ENCODE measurements around the gene TOMM22. TPM values are rescaled to one million over a fixed set of nuclear protein-coding genes. Genes with fewer than 3 reads are reported as not detected.

TOMM22 gene
- total RNA-seq, 1 experiment from 2014 or later = 71.5 TPM

DNA sequence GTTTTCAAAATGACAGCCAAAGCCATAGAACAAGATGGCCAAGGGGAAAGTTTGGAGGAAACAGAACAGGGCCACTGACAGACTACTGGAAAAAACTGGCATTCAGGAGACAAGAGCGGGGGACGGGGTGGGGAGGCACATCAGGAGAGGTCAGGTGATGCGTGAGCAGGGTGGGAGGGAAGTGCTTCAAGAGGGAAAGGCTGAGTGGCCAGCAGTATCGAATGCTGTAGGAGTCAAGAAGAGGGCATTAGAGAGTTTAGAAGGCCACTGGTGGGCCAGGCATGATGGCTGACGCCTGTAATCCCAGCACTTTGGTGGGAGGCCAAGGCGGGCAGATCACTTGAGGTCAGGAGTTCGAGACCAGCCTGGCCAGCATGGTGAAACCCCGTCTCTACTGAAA lies 32.2 kb downstream of the TOMM22 start:
- Mint-ChIP-seq H3K36me3 (ENCODE audit: insufficient read depth, unreplicated experiment) (peaks cover 20% of the 10 kb centered on the region), H3K9me3 (ENCODE audit: unreplicated experiment) (no peaks in the 10 kb centered on the region), H3K27ac (ENCODE audit: low read depth, unreplicated experiment) (no peak overlapping the region), H3K27me3 (ENCODE audit: insufficient read depth, unreplicated experiment) (no peaks in the 10 kb centered on the region), H3K4me1 (ENCODE audit: insufficient read depth, unreplicated experiment) (peaks cover 16% of the 10 kb centered on the region), H3K4me3 (ENCODE audit: unreplicated experiment) (no peak overlapping the region)
- ChIA-PET POLR2A (interaction anchor here (1.2 to 1.5 kb wide), 3 partner anchors 8 to 25 kb away, joined by 3 to 6 read pairs (median 6); partner anchors contain the start of gene GTPBP1), CTCF (no interaction called here)
- TF ChIP-seq CTCF (IDR thresholded peaks at IDR 0.05; ENCODE audit: unreplicated experiment) = no peak
- DNase-seq (ENCODE audit: unreplicated experiment) = no peak
- intact Hi-C loops (cut with micrococcal nuclease) = no loop called here
- no TSS peak for BruUV-seq (replicated peaks)

DNA sequence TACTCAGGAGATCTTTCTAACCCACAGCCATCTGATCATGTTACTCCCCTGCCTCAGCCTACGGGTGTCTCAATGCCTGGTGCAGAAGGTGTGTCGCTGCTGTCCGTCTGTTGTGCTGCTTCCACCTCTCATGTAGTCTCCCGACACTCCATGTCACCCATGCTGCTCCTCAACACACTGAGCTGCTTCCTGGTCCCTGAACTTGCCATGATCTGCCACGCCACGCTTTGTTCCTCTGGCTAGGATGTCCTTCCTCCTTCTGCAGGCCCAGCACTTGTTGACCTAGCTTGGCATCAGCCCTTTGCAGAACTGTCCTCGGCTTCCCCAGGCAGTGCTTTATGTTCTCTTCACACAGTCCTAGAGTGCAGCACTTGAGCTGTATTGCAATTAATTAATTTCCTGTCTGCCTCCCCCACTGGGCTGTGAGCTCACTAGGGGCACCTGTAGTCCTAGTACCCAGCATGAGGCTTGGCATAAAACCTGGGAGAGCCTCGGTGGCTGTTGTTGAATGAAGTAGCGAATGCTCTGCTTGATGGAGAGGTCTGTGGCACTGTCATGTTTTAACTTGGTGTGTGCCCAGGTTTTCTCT lies 33.5 kb downstream of the TOMM22 start:
- no peak overlapping the region for H3K27ac Mint-ChIP-seq (ENCODE audit: low read depth, unreplicated experiment)
- ChIA-PET POLR2A (interaction anchor here (0.5 to 1.5 kb wide), 5 partner anchors 9 to 335 kb away, joined by 3 to 6 read pairs (median 4); partner anchors contain the start of gene GTPBP1), CTCF (interaction anchor here (0.6 to 1.3 kb wide), 3 partner anchors 10 to 269 kb away, joined by 3 to 5 read pairs (median 4); partner anchors contain the start of gene TOMM22)
- intact Hi-C loops (cut with micrococcal nuclease) = no loop called here
- no peak overlapping the region for H3K4me3 Mint-ChIP-seq (ENCODE audit: unreplicated experiment)
- H3K36me3 Mint-ChIP-seq (ENCODE audit: insufficient read depth, unreplicated experiment) = peaks cover 20% of the 10 kb centered on the region
- no TSS peak for BruUV-seq (replicated peaks)
- DNase-seq (ENCODE audit: unreplicated experiment) = no peak
- no peaks in the 10 kb centered on the region for H3K9me3 Mint-ChIP-seq (ENCODE audit: unreplicated experiment)
- no peak for TF ChIP-seq CTCF (IDR thresholded peaks at IDR 0.05; ENCODE audit: unreplicated experiment)
- H3K4me1 Mint-ChIP-seq (ENCODE audit: insufficient read depth, unreplicated experiment) = peaks cover 16% of the 10 kb centered on the region
- H3K27me3 Mint-ChIP-seq (ENCODE audit: insufficient read depth, unreplicated experiment) = no peaks in the 10 kb centered on the region

- Mint-ChIP-seq H3K4me3 (ENCODE audit: unreplicated experiment) (no peak overlapping the region), H3K9me3 (ENCODE audit: unreplicated experiment) (no peaks in the 10 kb centered on the region), H3K27ac (ENCODE audit: low read depth, unreplicated experiment) (no peak overlapping the region), H3K36me3 (ENCODE audit: insufficient read depth, unreplicated experiment) (peaks cover 17% of the 10 kb centered on the region), H3K27me3 (ENCODE audit: insufficient read depth, unreplicated experiment) (no peaks in the 10 kb centered on the region), H3K4me1 (ENCODE audit: insufficient read depth, unreplicated experiment) (peaks cover 16% of the 10 kb centered on the region)
- intact Hi-C loops (cut with micrococcal nuclease) = no loop called here
- no TSS peak for BruUV-seq (replicated peaks)
- CTCF ChIA-PET = interaction anchor here (0.6 to 1.3 kb wide), 3 partner anchors 9 to 269 kb away, joined by 3 to 4 read pairs (median 4); partner anchors contain the start of gene TOMM22
- no peak for DNase-seq (ENCODE audit: unreplicated experiment)
- POLR2A ChIA-PET = interaction anchor here (0.5 to 5.5 kb wide), 3 partner anchors 9 to 336 kb away, joined by 3 to 64 read pairs (median 4); partner anchors contain the start of gene GTPBP1
- no peak for TF ChIP-seq CTCF (IDR thresholded peaks at IDR 0.05; ENCODE audit: unreplicated experiment)
Observed at GRCh38 chr22:38715852-38716251, 34.1 kb downstream of the TOMM22 start.

DNA sequence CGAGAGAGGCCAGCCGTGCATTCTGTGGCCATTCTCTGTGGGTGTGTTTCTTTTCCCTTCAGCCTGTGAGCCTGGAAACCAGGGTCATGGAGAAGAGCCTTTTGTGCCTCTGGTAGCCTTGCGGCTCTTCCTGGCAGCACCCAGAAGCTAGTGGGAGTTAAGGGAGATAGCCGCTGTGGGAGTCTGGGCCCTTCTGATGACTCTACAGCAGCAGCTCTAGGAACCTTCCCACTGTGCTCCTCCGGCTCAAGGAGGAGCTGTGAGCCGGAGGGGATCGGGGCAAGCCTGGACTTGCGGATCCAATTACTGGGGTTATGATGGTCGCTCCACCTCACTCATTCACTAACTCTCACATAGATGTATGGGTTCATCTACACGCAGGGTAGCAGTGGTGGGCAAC lies 34.5 kb downstream of the TOMM22 start:
- Mint-ChIP-seq H3K27ac (ENCODE audit: low read depth, unreplicated experiment) (no peak overlapping the region), H3K9me3 (ENCODE audit: unreplicated experiment) (no peaks in the 10 kb centered on the region), H3K4me3 (ENCODE audit: unreplicated experiment) (no peak overlapping the region), H3K36me3 (ENCODE audit: insufficient read depth, unreplicated experiment) (peaks cover 19% of the 10 kb centered on the region), H3K4me1 (ENCODE audit: insufficient read depth, unreplicated experiment) (peaks cover 16% of the 10 kb centered on the region), H3K27me3 (ENCODE audit: insufficient read depth, unreplicated experiment) (no peaks in the 10 kb centered on the region)
- DNase-seq (ENCODE audit: unreplicated experiment) = no peak
- BruUV-seq (replicated peaks) = no TSS peak
- intact Hi-C loops (cut with micrococcal nuclease) = no loop called here
- CTCF ChIA-PET = interaction anchor here (1.1 kb wide), 1 partner anchor 10 kb away, joined by 4 read pairs; no protein-coding TSS in a partner anchor
- POLR2A ChIA-PET = interaction anchor here (5.5 kb wide), 1 partner anchor 9 kb away, joined by 64 read pairs; the partner anchor contains the start of gene GTPBP1
- no peak for TF ChIP-seq CTCF (IDR thresholded peaks at IDR 0.05; ENCODE audit: unreplicated experiment)

Data from MCF 10A (cell line).